Fibroblast of skin of right quadriceps (primary cell): ENCODE measurements around the gene CAPN3.
A peak's percentile ranks its signal among the peaks of the same experiment; 100 is the strongest.
"Not testable (repeated sequence)": the region's sequence is repeated elsewhere in the genome, so short reads cannot be mapped to it uniquely, and the experiment has no call there.

Experiments used
- DNase-seq: peaks from one replicate; pipeline ENCODE4 v3.0.0-alpha.2; 2013

CAPN3 gene

GRCh38 chr15:42359249-42359648 is at the start of gene CAPN3:
Gene CAPN3 (plus strand): TSS chr15:42359501. CDS start chr15:42359806, 305 bp downstream.
- no peak for DNase-seq

GRCh38 chr15:42313463-42313862 is 45.8 kb upstream of the CAPN3 start:
- DNase-seq: no peak

GRCh38 chr15:42314818-42315217 is 44.5 kb upstream of the CAPN3 start:
- DNase-seq: no peak

- peak; percentile 53 for DNase-seq
Measured at GRCh38 chr15:42315521-42315920, 43.8 kb upstream of the CAPN3 start.

- DNase-seq: not testable (repeated sequence)
Measured at GRCh38 chr15:42316282-42316805, 43.0 kb upstream of the CAPN3 start.

- no peak for DNase-seq
Measured at GRCh38 chr15:42319206-42319605, 40.1 kb upstream of the CAPN3 start.

- DNase-seq: peak; percentile 30
Measured at GRCh38 chr15:42324308-42324707, 35.0 kb upstream of the CAPN3 start.

GRCh38 chr15:42329161-42329560 is 30.1 kb upstream of the CAPN3 start:
- no peak for DNase-seq

GRCh38 chr15:42329992-42330391 is 29.3 kb upstream of the CAPN3 start:
- DNase-seq: no peak

GRCh38 chr15:42331235-42331634 is 28.1 kb upstream of the CAPN3 start:
- peak; percentile 9 for DNase-seq

GRCh38 chr15:42332331-42332730 is 27.0 kb upstream of the CAPN3 start:
- DNase-seq: peak; percentile 55

- no peak for DNase-seq
Measured at GRCh38 chr15:42335074-42335473, 24.2 kb upstream of the CAPN3 start.

- DNase-seq: not testable (repeated sequence)
Measured at GRCh38 chr15:42336650-42337049, 22.7 kb upstream of the CAPN3 start.

GRCh38 chr15:42337104-42337503 is 22.2 kb upstream of the CAPN3 start:
- DNase-seq: not testable (repeated sequence)

- DNase-seq: no peak
Measured at GRCh38 chr15:42338500-42338899, 20.8 kb upstream of the CAPN3 start.

- DNase-seq: no peak
Measured at GRCh38 chr15:42343596-42344232, 15.6 kb upstream of the CAPN3 start.

GRCh38 chr15:42344763-42345162 is 14.5 kb upstream of the CAPN3 start:
- DNase-seq: peak; percentile 77

- DNase-seq: no peak
Measured at GRCh38 chr15:42345504-42345903, 13.8 kb upstream of the CAPN3 start.

- peak; percentile 88 for DNase-seq
Measured at GRCh38 chr15:42348083-42348482, 11.2 kb upstream of the CAPN3 start.

GRCh38 chr15:42349186-42349585 is 10.1 kb upstream of the CAPN3 start:
- peak; percentile 73 for DNase-seq

GRCh38 chr15:42352401-42352800 is 6.9 kb upstream of the CAPN3 start:
- no peak for DNase-seq

- DNase-seq: no peak
Measured at GRCh38 chr15:42353061-42353460, 6.2 kb upstream of the CAPN3 start.

- no peak for DNase-seq
Measured at GRCh38 chr15:42354824-42355223, 4.5 kb upstream of the CAPN3 start.

- no peak for DNase-seq
Measured at GRCh38 chr15:42355291-42355690, 4.0 kb upstream of the CAPN3 start.

- no peak for DNase-seq
Measured at GRCh38 chr15:42356851-42357250, 2.5 kb upstream of the CAPN3 start.
